GM12878 (cell line): Measurements from ENCODE around the gene ATP6V1G3. TPM values are rescaled to one million over a fixed set of nuclear protein-coding genes. Genes with fewer than 3 reads are reported as not detected.

Source experiments
- ATAC-seq: fragments of 200-7000 bp; cut with Tn5 transposase; 3 replicates; pipeline ENCODE4 v1.9.1; 2020; ENCODE audit warnings: mild to moderate bottlenecking, moderate library complexity
- BruUV-seq: library from RNA; stranded (reverse); fragments of 400-500 nt; replicated peaks from 2 replicates; lab custom pipeline; 2021; lab: Mats Ljungman, UMichigan
- CTCF ChIA-PET: fragments of 300-600 bp; sonication (Branson Sonifier 250); formaldehyde crosslinking; extraction: SDS; loops from one replicate; lab custom pipeline; 2021; ENCODE audit warnings: inconsistent platforms; lab: Yijun Ruan, JAX
- POLR2A ChIA-PET: fragments of 350-600 bp; formaldehyde crosslinking; extraction: SDS; loops from one replicate; lab custom pipeline; 2021; ENCODE audit warnings: inconsistent platforms; lab: Charles Lee
- RAD21 ChIA-PET: fragments of 300-600 bp; sonication (Branson Sonifier 250); formaldehyde crosslinking; loops from one replicate; lab custom pipeline; 2023; ENCODE audit warnings: antibody characterized with exemption; ENCODE audit not compliant: unreplicated experiment; lab: Charles Lee
- SMC1A ChIA-PET: fragments of 300-600 bp; sonication (Branson Sonifier 250); formaldehyde crosslinking; loops from one replicate; lab custom pipeline; 2023; ENCODE audit not compliant: unreplicated experiment, uncharacterized antibody; lab: Charles Lee
- DNase-seq: peaks from one replicate; pipeline ENCODE4 v3.0.0-alpha.2; 2011; ENCODE audit warnings: low read depth, low spot score
- FAIRE-seq: peaks from 3 replicates; lab custom pipeline; 2011; peaks lifted over from hg19 to GRCh38; lab: Jason Lieb, UNC
- H2AFZ ChIP-seq: 2 replicates; pipeline ENCODE4 v1.6.0; 2011; ENCODE audit warnings: low read depth, low read length, control low read depth; ENCODE audit not compliant: control insufficient read depth
- H3K27ac ChIP-seq: 2 replicates; pipeline ENCODE4 v1.5.1; 2011; ENCODE audit warnings: control low read depth; ENCODE audit not compliant: control insufficient read depth, insufficient read depth
- H3K27me3 ChIP-seq, 2 experiments: replicated peaks in 1 of 2; 2 replicates each; pipeline versions ENCODE4 v1.6.0 to v1.6.1; 2011; ENCODE audit warnings: low read length in 1 of 2; ENCODE audit not compliant: control insufficient read depth in 2 of 2, insufficient read depth in 2 of 2
- H3K36me3 ChIP-seq, 2 experiments: 2 replicates each; pipeline ENCODE4 v1.5.1; 2011; ENCODE audit warnings: low read length in 1 of 2; ENCODE audit not compliant: control insufficient read depth in 2 of 2, insufficient read depth in 2 of 2
- H3K4me1 ChIP-seq: 2 replicates; pipeline ENCODE4 v1.6.1; 2011; ENCODE audit warnings: mild to moderate bottlenecking, low read length, moderate library complexity, mixed read lengths; ENCODE audit not compliant: control insufficient read depth, insufficient read depth
- H3K4me2 ChIP-seq: 2 replicates; pipeline ENCODE4 v1.6.0; 2011; ENCODE audit warnings: control low read depth; ENCODE audit not compliant: control insufficient read depth, insufficient read depth
- H3K4me3 ChIP-seq: fragments of 200-600 bp; sonication (generic); 2 replicates; pipeline ENCODE4 v1.5.1; 2016
- H3K79me2 ChIP-seq: 2 replicates; pipeline ENCODE4 v1.6.0; 2011; ENCODE audit warnings: low read length; ENCODE audit not compliant: control insufficient read depth, insufficient read depth
- H3K9ac ChIP-seq: 2 replicates; pipeline ENCODE4 v1.8.0; 2011; ENCODE audit warnings: low read length, control low read depth, mixed read lengths; ENCODE audit not compliant: control insufficient read depth, insufficient read depth
- H3K9me3 ChIP-seq: replicated peaks from 3 replicates; pipeline ENCODE4 v1.5.1; 2011; ENCODE audit warnings: mild to moderate bottlenecking, low read length; ENCODE audit not compliant: control insufficient read depth, insufficient read depth
- H4K20me1 ChIP-seq: 2 replicates; pipeline ENCODE4 v1.6.0; 2011; ENCODE audit not compliant: control insufficient read depth, insufficient read depth
- CBX5 ChIP-seq: sonication (generic); IDR thresholded peaks from 2 replicates; pipeline ENCODE4 v1.6.1; 2016; ENCODE audit warnings: low read depth, moderate library complexity, mild to moderate bottlenecking, inconsistent platforms
- IKZF2 ChIP-seq, 2 experiments: fragments of 450-650 bp; IDR thresholded peaks; 2 replicates each; pipeline ENCODE4 v1.6.1; 2017; ENCODE audit warnings: mild to moderate bottlenecking in 2 of 2, moderate library complexity in 2 of 2
- NR2C2 ChIP-seq: IDR thresholded peaks from 2 replicates; pipeline ENCODE4 v1.6.1; 2011; ENCODE audit warnings: borderline replicate concordance, low read depth; ENCODE audit not compliant: control insufficient read depth, insufficient read length
- PAX5 ChIP-seq: IDR thresholded peaks from 2 replicates; pipeline ENCODE4 v1.6.1; 2011; ENCODE audit warnings: low read depth, low read length, borderline replicate concordance
- RB1 ChIP-seq: fragments of 450-650 bp; formaldehyde crosslinking; IDR thresholded peaks from 2 replicates; pipeline ENCODE4 v1.6.1; 2017; ENCODE audit warnings: mild to moderate bottlenecking, borderline replicate concordance
- SIX5 ChIP-seq: IDR thresholded peaks from 2 replicates; pipeline ENCODE4 v1.6.1; 2011; ENCODE audit warnings: mild to moderate bottlenecking, low read depth, low read length, moderate library complexity; ENCODE audit not compliant: severe bottlenecking
- WGBS: methylation state at CpG from one replicate; pipeline ENCODE4 v1.1.6; 2016; ENCODE audit warnings: low lambda C conversion rate; ENCODE audit not compliant: insufficient replicate concordance, insufficient coverage; ENCODE audit errors: missing lambda C conversion rate; 5-methylcytosine and 5-hydroxymethylcytosine counted together
- in situ Hi-C: fragments of 300-500 bp; cut with MboI; formaldehyde crosslinking; loops from 9 replicates; pipeline ENCODE4 v1.14.3; 2018; ENCODE audit warnings: mixed read lengths
- intact Hi-C: fragments of 100-400 bp; cut with micrococcal nuclease; formaldehyde crosslinking; loops from one replicate; pipeline ENCODE4 v1.14.2; 2022; ENCODE audit not compliant: unreplicated experiment
- polyA plus RNA-seq, 11 experiments: library from polyadenylated mRNA; depleted of rRNA in 4 of 11; unstranded in 6 of 11; stranded (reverse) in 5 of 11; fragments of >200 nt; fragmentation: Nextera tagmentation in 4 of 11; fragmentation: Illumina TruSeq in 1 of 11; extraction: Ambion mirVana in 4 of 11; extraction: Trizol in 1 of 11; gene quantifications; 1 replicate in 1 of 11; 2 replicates in 10 of 11; pipeline versions ENCODE4 v1.2.1 to v1.2.3, GENCODE V29; 2011 to 2016; ENCODE audit warnings: inconsistent platforms in 2 of 11, missing spikeins in 2 of 11, low read depth in 1 of 11
- total RNA-seq, 4 experiments: library from RNA; depleted of rRNA in 3 of 4; stranded (reverse); fragments of >200 nt in 3 of 4; fragmentation: Illumina TruSeq in 1 of 4; extraction: Trizol in 1 of 4; gene quantifications; 2 replicates each; pipeline versions ENCODE4 v1.2.1 to v1.2.3, GENCODE V29; 2013 to 2021
- TF ChIP-seq, protein P1 (sequence below): IDR thresholded peaks from 2 replicates; pipeline ENCODE4 v1.6.1; 2011; ENCODE audit warnings: borderline replicate concordance, low read depth, mild to moderate bottlenecking, moderate library complexity, mixed read lengths, low read length; ENCODE audit not compliant: insufficient read depth; ENCODE audit errors: extremely low read length
- TF ChIP-seq, protein P2 (sequence below): fragments of 450-650 bp; IDR thresholded peaks from 2 replicates; pipeline ENCODE4 v1.6.1; 2017; ENCODE audit warnings: mild to moderate bottlenecking
- TF ChIP-seq, protein P3 (sequence below): fragments of 450-650 bp; IDR thresholded peaks from 2 replicates; pipeline ENCODE4 v1.6.1; 2017; ENCODE audit warnings: antibody characterized with exemption, mild to moderate bottlenecking, moderate library complexity
- TF ChIP-seq, protein P4 (sequence below): IDR thresholded peaks from 2 replicates; pipeline ENCODE4 v1.6.1; 2012; ENCODE audit warnings: improper control_type of control experiment, low read depth, low read length; ENCODE audit not compliant: insufficient replicate concordance

Gene ATP6V1G3
- total and polyA plus RNA-seq, 10 of the 15 experiments (the other 5 are each of a cell fraction or from before 2014, with no cell fraction given): 0.22 TPM; not detected in 9

DNA sequence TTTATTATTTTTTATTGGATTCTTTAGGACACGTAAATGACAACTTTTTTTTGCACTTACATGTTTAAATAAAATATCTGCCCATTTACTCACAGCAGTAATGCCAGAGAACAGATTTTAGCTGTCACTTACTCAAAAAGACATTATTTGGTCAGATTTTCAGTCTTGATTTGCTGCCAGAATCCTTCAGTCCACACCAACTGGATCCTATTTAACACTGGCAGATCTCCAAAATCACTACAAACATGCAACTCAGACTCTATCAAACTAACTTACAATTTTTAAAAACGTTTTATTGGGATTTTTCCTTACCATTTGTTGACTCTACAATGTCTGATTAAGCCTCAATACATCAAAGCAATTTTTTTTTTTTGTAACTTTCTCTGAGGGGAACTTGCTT lies 11.1 kb downstream of the ATP6V1G3 start (continued):
- TF ChIP-seq PAX5: no peak
- TF ChIP-seq, protein P1, sequence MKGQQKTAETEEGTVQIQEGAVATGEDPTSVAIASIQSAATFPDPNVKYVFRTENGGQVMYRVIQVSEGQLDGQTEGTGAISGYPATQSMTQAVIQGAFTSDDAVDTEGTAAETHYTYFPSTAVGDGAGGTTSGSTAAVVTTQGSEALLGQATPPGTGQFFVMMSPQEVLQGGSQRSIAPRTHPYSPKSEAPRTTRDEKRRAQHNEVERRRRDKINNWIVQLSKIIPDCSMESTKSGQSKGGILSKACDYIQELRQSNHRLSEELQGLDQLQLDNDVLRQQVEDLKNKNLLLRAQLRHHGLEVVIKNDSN: no peak
- no peak for TF ChIP-seq SIX5

DNA sequence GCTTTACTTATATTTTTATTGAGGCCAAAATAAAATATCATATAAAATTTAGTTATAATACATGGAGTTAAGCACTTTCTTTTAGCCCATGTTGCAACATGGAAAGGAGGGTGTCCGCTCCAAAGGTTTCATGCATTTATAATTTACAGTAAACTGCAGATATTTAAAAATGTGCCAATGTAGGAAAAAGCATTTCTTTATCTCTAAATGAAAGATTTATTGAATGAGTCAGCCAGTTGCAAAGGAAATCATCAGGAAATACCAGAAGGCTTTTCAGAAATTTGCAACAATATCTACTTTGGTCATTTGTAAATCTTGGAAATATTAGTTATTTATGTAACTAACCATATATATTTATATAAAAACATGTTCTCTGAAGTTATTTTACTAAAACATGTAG lies 12.1 kb downstream of the ATP6V1G3 start:
- no peak overlapping the region for H3K4me2 ChIP-seq
- POLR2A ChIA-PET: no interaction called here
- no peak overlapping the region for H2AFZ ChIP-seq
- no peaks in the 10 kb centered on the region for H3K79me2 ChIP-seq
- WGBS: 79% methylated on average over 1 of the region's 1 CpG
- H3K27me3 ChIP-seq: no peaks in the 10 kb centered on the region
- no peak overlapping the region for H3K9ac ChIP-seq
- BruUV-seq: no TSS peak
- CTCF ChIA-PET: interaction anchor here (1.3 kb wide), 1 partner anchor 64 kb away, joined by 3 read pairs; no protein-coding TSS in a partner anchor
- RAD21 ChIA-PET: interaction anchor here (1.1 kb wide), 1 partner anchor 12 kb away, joined by 4 read pairs; the partner anchor contains the start of gene ATP6V1G3
- no peaks in the 10 kb centered on the region for H3K36me3 ChIP-seq
- no peaks in the 10 kb centered on the region for H4K20me1 ChIP-seq
- no peak for FAIRE-seq
- H3K4me3 ChIP-seq: no peak overlapping the region
- H3K27ac ChIP-seq: no peak overlapping the region
- in situ Hi-C loops (no loop called here), intact Hi-C loops (no loop called here)
- ATAC-seq: no peak
- no peaks in the 10 kb centered on the region for H3K9me3 ChIP-seq
- DNase-seq: no peak
- H3K4me1 ChIP-seq: no peaks in the 10 kb centered on the region
- SMC1A ChIA-PET: interaction anchor here (1.0 to 1.1 kb wide), 3 partner anchors 67 to 222 kb away, joined by 3 read pairs; no protein-coding TSS in a partner anchor
- TF ChIP-seq CBX5 (no peak), IKZF2 (IDR thresholded peaks at IDR 0.05) (no peak), RB1 (no peak), PAX5 (no peak), NR2C2 (no peak)
- TF ChIP-seq, protein P2, sequence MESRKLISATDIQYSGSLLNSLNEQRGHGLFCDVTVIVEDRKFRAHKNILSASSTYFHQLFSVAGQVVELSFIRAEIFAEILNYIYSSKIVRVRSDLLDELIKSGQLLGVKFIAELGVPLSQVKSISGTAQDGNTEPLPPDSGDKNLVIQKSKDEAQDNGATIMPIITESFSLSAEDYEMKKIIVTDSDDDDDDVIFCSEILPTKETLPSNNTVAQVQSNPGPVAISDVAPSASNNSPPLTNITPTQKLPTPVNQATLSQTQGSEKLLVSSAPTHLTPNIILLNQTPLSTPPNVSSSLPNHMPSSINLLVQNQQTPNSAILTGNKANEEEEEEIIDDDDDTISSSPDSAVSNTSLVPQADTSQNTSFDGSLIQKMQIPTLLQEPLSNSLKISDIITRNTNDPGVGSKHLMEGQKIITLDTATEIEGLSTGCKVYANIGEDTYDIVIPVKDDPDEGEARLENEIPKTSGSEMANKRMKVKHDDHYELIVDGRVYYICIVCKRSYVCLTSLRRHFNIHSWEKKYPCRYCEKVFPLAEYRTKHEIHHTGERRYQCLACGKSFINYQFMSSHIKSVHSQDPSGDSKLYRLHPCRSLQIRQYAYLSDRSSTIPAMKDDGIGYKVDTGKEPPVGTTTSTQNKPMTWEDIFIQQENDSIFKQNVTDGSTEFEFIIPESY: no peak
- TF ChIP-seq, protein P3, sequence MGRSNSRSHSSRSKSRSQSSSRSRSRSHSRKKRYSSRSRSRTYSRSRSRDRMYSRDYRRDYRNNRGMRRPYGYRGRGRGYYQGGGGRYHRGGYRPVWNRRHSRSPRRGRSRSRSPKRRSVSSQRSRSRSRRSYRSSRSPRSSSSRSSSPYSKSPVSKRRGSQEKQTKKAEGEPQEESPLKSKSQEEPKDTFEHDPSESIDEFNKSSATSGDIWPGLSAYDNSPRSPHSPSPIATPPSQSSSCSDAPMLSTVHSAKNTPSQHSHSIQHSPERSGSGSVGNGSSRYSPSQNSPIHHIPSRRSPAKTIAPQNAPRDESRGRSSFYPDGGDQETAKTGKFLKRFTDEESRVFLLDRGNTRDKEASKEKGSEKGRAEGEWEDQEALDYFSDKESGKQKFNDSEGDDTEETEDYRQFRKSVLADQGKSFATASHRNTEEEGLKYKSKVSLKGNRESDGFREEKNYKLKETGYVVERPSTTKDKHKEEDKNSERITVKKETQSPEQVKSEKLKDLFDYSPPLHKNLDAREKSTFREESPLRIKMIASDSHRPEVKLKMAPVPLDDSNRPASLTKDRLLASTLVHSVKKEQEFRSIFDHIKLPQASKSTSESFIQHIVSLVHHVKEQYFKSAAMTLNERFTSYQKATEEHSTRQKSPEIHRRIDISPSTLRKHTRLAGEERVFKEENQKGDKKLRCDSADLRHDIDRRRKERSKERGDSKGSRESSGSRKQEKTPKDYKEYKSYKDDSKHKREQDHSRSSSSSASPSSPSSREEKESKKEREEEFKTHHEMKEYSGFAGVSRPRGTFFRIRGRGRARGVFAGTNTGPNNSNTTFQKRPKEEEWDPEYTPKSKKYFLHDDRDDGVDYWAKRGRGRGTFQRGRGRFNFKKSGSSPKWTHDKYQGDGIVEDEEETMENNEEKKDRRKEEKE: no peak
- TF ChIP-seq, protein P4, sequence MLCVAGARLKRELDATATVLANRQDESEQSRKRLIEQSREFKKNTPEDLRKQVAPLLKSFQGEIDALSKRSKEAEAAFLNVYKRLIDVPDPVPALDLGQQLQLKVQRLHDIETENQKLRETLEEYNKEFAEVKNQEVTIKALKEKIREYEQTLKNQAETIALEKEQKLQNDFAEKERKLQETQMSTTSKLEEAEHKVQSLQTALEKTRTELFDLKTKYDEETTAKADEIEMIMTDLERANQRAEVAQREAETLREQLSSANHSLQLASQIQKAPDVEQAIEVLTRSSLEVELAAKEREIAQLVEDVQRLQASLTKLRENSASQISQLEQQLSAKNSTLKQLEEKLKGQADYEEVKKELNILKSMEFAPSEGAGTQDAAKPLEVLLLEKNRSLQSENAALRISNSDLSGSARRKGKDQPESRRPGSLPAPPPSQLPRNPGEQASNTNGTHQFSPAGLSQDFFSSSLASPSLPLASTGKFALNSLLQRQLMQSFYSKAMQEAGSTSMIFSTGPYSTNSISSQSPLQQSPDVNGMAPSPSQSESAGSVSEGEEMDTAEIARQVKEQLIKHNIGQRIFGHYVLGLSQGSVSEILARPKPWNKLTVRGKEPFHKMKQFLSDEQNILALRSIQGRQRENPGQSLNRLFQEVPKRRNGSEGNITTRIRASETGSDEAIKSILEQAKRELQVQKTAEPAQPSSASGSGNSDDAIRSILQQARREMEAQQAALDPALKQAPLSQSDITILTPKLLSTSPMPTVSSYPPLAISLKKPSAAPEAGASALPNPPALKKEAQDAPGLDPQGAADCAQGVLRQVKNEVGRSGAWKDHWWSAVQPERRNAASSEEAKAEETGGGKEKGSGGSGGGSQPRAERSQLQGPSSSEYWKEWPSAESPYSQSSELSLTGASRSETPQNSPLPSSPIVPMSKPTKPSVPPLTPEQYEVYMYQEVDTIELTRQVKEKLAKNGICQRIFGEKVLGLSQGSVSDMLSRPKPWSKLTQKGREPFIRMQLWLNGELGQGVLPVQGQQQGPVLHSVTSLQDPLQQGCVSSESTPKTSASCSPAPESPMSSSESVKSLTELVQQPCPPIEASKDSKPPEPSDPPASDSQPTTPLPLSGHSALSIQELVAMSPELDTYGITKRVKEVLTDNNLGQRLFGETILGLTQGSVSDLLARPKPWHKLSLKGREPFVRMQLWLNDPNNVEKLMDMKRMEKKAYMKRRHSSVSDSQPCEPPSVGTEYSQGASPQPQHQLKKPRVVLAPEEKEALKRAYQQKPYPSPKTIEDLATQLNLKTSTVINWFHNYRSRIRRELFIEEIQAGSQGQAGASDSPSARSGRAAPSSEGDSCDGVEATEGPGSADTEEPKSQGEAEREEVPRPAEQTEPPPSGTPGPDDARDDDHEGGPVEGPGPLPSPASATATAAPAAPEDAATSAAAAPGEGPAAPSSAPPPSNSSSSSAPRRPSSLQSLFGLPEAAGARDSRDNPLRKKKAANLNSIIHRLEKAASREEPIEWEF: no peak
